ENCODE data around the gene LHX5.

Gene LHX5

GRCh38 chr12:113464852-113465719 lies 6.6 kb downstream of the LHX5 start:
- no peak for TF ChIP-seq CTCF (IDR thresholded peaks at IDR 0.05; ENCODE audit: unreplicated experiment in 3 of 3)
- no peak overlapping the region for H3K27ac Mint-ChIP-seq
- H3K36me3 Mint-ChIP-seq (ENCODE audit: low read depth) = peaks cover 3% of the 10 kb centered on the region
- H3K9me3 Mint-ChIP-seq = no peaks in the 10 kb centered on the region
- peaks cover 22% of the 10 kb centered on the region for H3K4me1 Mint-ChIP-seq
- H3K4me3 Mint-ChIP-seq = peak overlapping the region in 1 of 3 experiments; percentile 14
- H3K27me3 Mint-ChIP-seq (ENCODE audit: low read depth) = peaks cover 99% of the 10 kb centered on the region

DNA sequence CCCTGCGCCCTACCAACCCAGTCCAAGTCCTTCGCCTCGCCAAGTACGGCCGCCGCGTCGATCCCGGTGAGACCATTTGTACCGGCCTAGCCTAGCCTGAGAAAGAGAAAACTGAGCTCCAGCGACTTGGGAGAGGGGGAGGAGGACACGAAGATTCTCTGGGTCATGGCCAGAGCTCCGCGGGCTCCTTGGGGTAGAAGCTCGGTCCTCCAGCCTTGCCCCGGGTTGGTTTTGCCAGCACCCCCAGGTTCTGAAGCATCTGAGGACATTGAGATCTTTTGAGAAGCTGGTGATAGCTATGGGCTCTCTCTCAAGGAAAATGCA lies 7.3 kb downstream of the LHX5 start:
- Mint-ChIP-seq H3K4me1 (peaks cover 22% of the 10 kb centered on the region), H3K27ac (no peak overlapping the region), H3K27me3 (ENCODE audit: low read depth) (peaks cover 99% of the 10 kb centered on the region), H3K4me3 (peak overlapping the region in 1 of 3 experiments; percentile 13), H3K9me3 (no peaks in the 10 kb centered on the region), H3K36me3 (ENCODE audit: low read depth) (peaks cover 3% of the 10 kb centered on the region)
- no peak for TF ChIP-seq CTCF (IDR thresholded peaks at IDR 0.05; ENCODE audit: unreplicated experiment in 3 of 3)

- no peaks in the 10 kb centered on the region for H3K9me3 Mint-ChIP-seq
- peaks cover 99% of the 10 kb centered on the region for H3K27me3 Mint-ChIP-seq (ENCODE audit: low read depth)
Observed at GRCh38 chr12:113463746-113464451, 7.8 kb downstream of the LHX5 start.

GRCh38 chr12:113462998-113463745 lies 8.5 kb downstream of the LHX5 start:
- H3K4me1 Mint-ChIP-seq = peaks cover 22% of the 10 kb centered on the region
- H3K9me3 Mint-ChIP-seq = no peaks in the 10 kb centered on the region
- no peak for TF ChIP-seq CTCF (IDR thresholded peaks at IDR 0.05; ENCODE audit: unreplicated experiment in 3 of 3)
- no peak overlapping the region for H3K27ac Mint-ChIP-seq
- H3K36me3 Mint-ChIP-seq (ENCODE audit: low read depth) = peaks cover 3% of the 10 kb centered on the region
- H3K27me3 Mint-ChIP-seq (ENCODE audit: low read depth) = peaks cover 99% of the 10 kb centered on the region
- H3K4me3 Mint-ChIP-seq = peak overlapping the region; percentile 16 to 65 (median 40)

More at GRCh38 chr12:113463746-113464451, 7.8 kb downstream of the LHX5 start:
- peaks cover 22% of the 10 kb centered on the region for H3K4me1 Mint-ChIP-seq
- H3K36me3 Mint-ChIP-seq (ENCODE audit: low read depth) = peaks cover 3% of the 10 kb centered on the region
- H3K4me3 Mint-ChIP-seq = peak overlapping the region; percentile 16 to 65 (median 40)
- no peak overlapping the region for H3K27ac Mint-ChIP-seq
- no peak for TF ChIP-seq CTCF (IDR thresholded peaks at IDR 0.05; ENCODE audit: unreplicated experiment in 3 of 3)

GRCh38 chr12:113462117-113462774 lies 9.4 kb downstream of the LHX5 start:
- peaks cover 3% of the 10 kb centered on the region for H3K36me3 Mint-ChIP-seq (ENCODE audit: low read depth)
- TF ChIP-seq CTCF (IDR thresholded peaks at IDR 0.05; ENCODE audit: unreplicated experiment in 3 of 3) = peak; percentile 81 to 90 (median 89)
- peaks cover 22% of the 10 kb centered on the region for H3K4me1 Mint-ChIP-seq

More at GRCh38 chr12:113462117-113462774, 9.4 kb downstream of the LHX5 start:
- no peak overlapping the region for H3K27ac Mint-ChIP-seq
- no peaks in the 10 kb centered on the region for H3K9me3 Mint-ChIP-seq
- peaks cover 99% of the 10 kb centered on the region for H3K27me3 Mint-ChIP-seq (ENCODE audit: low read depth)
- H3K4me3 Mint-ChIP-seq = peak overlapping the region; percentile 60 to 69 (median 67)

All from nephron (organoid).